Trophoblast cell (in vitro differentiated cells and primary cell): ENCODE results near the gene STK33.

ENCODE experiments used
- DNase-seq, 2 donors: peaks; one replicate each; pipeline ENCODE4 v3.0.0-alpha.2; 2016
- H2AFZ ChIP-seq: 2 replicates; pipeline ENCODE4 v1.6.1; 2013; ENCODE audit warnings: low read length, moderate library complexity, mild to moderate bottlenecking; ENCODE audit not compliant: insufficient read depth, poor library complexity
- H2AK5ac ChIP-seq: 2 replicates; pipeline ENCODE4 v1.6.1; 2013; ENCODE audit warnings: mild to moderate bottlenecking, low read length
- H2BK120ac ChIP-seq: 2 replicates; pipeline ENCODE4 v1.6.1; 2013; ENCODE audit warnings: low read length, mild to moderate bottlenecking, moderate library complexity; ENCODE audit not compliant: insufficient read depth, poor library complexity
- H2BK12ac ChIP-seq: 2 replicates; pipeline ENCODE4 v1.6.1; 2013; ENCODE audit warnings: mild to moderate bottlenecking, low read length, moderate library complexity
- H2BK5ac ChIP-seq: 2 replicates; pipeline ENCODE4 v1.6.1; 2013; ENCODE audit warnings: low read length, low read depth, moderate library complexity, mild to moderate bottlenecking; ENCODE audit not compliant: poor library complexity
- H3K14ac ChIP-seq: 2 replicates; pipeline ENCODE4 v1.6.1; 2013; ENCODE audit warnings: mild to moderate bottlenecking, low read length
- H3K18ac ChIP-seq: 2 replicates; pipeline ENCODE4 v1.6.1; 2013; ENCODE audit warnings: mild to moderate bottlenecking, low read length
- H3K23ac ChIP-seq: 2 replicates; pipeline ENCODE4 v1.6.1; 2013; ENCODE audit warnings: low read length
- H3K27ac ChIP-seq: 2 replicates; pipeline ENCODE4 v1.5.1; 2013; ENCODE audit warnings: low read depth, mild to moderate bottlenecking, inconsistent platforms, low read length, moderate library complexity
- H3K27me3 ChIP-seq: 2 replicates; pipeline ENCODE4 v1.6.1; 2013; ENCODE audit warnings: inconsistent platforms, mild to moderate bottlenecking, low read length, moderate library complexity; ENCODE audit not compliant: insufficient read depth
- H3K36me3 ChIP-seq, 2 experiments: 1 replicate in 1 of 2; 2 replicates in 1 of 2; pipeline ENCODE4 v1.6.1; 2013; ENCODE audit warnings: low read length in 2 of 2, mild to moderate bottlenecking in 2 of 2, moderate library complexity in 1 of 2; ENCODE audit not compliant: insufficient read depth in 2 of 2, control insufficient read depth in 1 of 2
- H3K4ac ChIP-seq: 2 replicates; pipeline ENCODE4 v1.6.1; 2013; ENCODE audit warnings: low read depth, mild to moderate bottlenecking, low read length, moderate library complexity
- H3K4me1 ChIP-seq, 2 experiments: 1 replicate in 1 of 2; 2 replicates in 1 of 2; pipeline ENCODE4 v1.6.1; 2013; ENCODE audit warnings: low read length in 2 of 2, mild to moderate bottlenecking in 2 of 2, moderate library complexity in 1 of 2; ENCODE audit not compliant: insufficient read depth in 2 of 2, control insufficient read depth in 1 of 2
- H3K4me2 ChIP-seq: 2 replicates; pipeline ENCODE4 v1.6.1; 2013; ENCODE audit warnings: inconsistent platforms, mild to moderate bottlenecking, low read length, moderate library complexity
- H3K4me3 ChIP-seq: 2 replicates; pipeline ENCODE4 v1.5.1; 2013; ENCODE audit warnings: mild to moderate bottlenecking, low read depth, low read length, inconsistent platforms
- H3K79me1 ChIP-seq: one replicate; pipeline ENCODE4 v1.6.1; 2013; ENCODE audit warnings: low read length
- H3K79me2 ChIP-seq: 2 replicates; pipeline ENCODE4 v1.6.1; 2013; ENCODE audit warnings: low read length, mild to moderate bottlenecking; ENCODE audit not compliant: control insufficient read depth, insufficient read depth, poor library complexity
- H3K9ac ChIP-seq: 2 replicates; pipeline ENCODE4 v1.6.1; 2013; ENCODE audit warnings: mild to moderate bottlenecking, low read length
- H3K9me3 ChIP-seq: 2 replicates; pipeline ENCODE4 v1.6.1; 2013; ENCODE audit warnings: low read depth, mild to moderate bottlenecking, control low read depth, inconsistent platforms, low read length; ENCODE audit not compliant: insufficient read depth
- H4K12ac ChIP-seq: 2 replicates; pipeline ENCODE4 v1.6.1; 2013; ENCODE audit warnings: low read depth, mild to moderate bottlenecking, low read length, moderate library complexity
- H4K8ac ChIP-seq: 2 replicates; pipeline ENCODE4 v1.6.1; 2013; ENCODE audit warnings: low read depth, mild to moderate bottlenecking, low read length, moderate library complexity
- H4K91ac ChIP-seq: one replicate; pipeline ENCODE4 v1.6.1; 2013; ENCODE audit warnings: low read depth, mild to moderate bottlenecking, low read length, moderate library complexity
- WGBS: extraction: QIAGEN DNeasy Blood & Tissue Kit; methylation state at CpG from one replicate; pipeline ENCODE4 v1.1.7; 2013; ENCODE audit warnings: missing lambda C conversion rate; ENCODE audit not compliant: insufficient read length, insufficient coverage; ENCODE audit errors: extremely low coverage; 5-methylcytosine and 5-hydroxymethylcytosine counted together

The STK33 gene

DNA sequence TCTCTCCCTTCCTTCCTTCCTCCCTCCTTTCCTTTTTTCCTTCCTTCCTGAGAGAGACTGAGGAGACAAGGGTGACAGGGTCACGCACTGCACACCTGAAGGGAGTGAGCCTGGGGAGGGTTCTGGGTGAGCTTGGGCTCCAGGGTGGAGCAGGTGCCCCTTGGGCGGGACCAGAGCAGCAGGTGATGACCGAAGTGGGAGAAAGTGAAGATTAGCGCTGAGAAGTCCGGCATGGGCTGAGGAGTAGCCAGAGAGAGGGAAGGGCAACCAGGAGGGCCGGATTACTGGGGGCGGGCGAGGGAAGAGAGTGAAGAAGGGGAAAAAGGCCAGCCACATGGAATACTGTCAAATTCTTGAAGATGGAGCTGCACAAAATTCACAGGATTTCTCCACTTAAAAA is 231.1 kb downstream of the STK33 start:
- Histone ChIP-seq H2AK5ac (no peak overlapping the region), H3K79me2 (no peaks in the 10 kb centered on the region), H3K23ac (no peak overlapping the region), H3K27me3 (no peaks in the 10 kb centered on the region), H3K14ac (no peak overlapping the region), H3K9me3 (no peaks in the 10 kb centered on the region), H4K12ac (no peak overlapping the region), H2BK5ac (no peak overlapping the region), H3K36me3 (no peaks in the 10 kb centered on the region), H4K91ac (no peak overlapping the region), H3K4me3 (no peak overlapping the region), H4K8ac (no peak overlapping the region), H3K27ac (no peak overlapping the region), H3K79me1 (no peaks in the 10 kb centered on the region), H2BK120ac (no peak overlapping the region), H3K18ac (no peak overlapping the region), H2AFZ (no peak overlapping the region), H2BK12ac (no peak overlapping the region), H3K4me1 (no peaks in the 10 kb centered on the region), H3K4ac (no peak overlapping the region), H3K4me2 (no peak overlapping the region), H3K9ac (no peak overlapping the region)
- WGBS, result no CpG with 5 or more reads among the region's 8 CpGs
- no peak for DNase-seq

DNA sequence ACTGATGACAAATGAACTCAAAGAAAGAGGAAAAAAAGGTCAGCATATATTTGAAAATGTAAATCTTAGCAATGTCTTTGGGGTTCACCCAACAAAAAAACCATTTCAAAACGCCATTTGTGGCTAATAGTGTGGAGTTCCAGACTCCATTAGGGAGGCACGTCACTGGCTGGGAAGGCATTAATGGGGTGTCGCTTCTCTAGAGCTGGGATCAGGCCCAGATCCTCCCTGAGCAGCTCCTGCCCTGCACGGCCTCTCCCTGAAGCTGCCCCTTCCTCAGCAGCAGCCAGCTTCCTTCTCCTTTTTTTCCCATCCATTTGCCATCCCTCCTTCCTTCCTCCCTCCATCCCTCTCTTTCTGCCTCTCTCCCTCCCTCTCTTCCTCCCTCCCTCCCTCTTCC is 231.5 kb downstream of the STK33 start:
- H3K18ac ChIP-seq, result no peak overlapping the region
- H4K8ac ChIP-seq, result no peak overlapping the region
- H3K27ac ChIP-seq, result no peak overlapping the region
- H3K14ac ChIP-seq, result no peak overlapping the region
- H3K4ac ChIP-seq, result no peak overlapping the region
- no peak overlapping the region for H2BK5ac ChIP-seq
- H3K36me3 ChIP-seq, result no peaks in the 10 kb centered on the region
- no peaks in the 10 kb centered on the region for H3K79me2 ChIP-seq
- H2AFZ ChIP-seq, result no peak overlapping the region
- H3K23ac ChIP-seq, result no peak overlapping the region
- H2BK120ac ChIP-seq, result no peak overlapping the region
- no peak overlapping the region for H3K4me3 ChIP-seq
- H4K12ac ChIP-seq, result no peak overlapping the region
- H3K4me2 ChIP-seq, result no peak overlapping the region
- H3K27me3 ChIP-seq, result no peaks in the 10 kb centered on the region
- H2BK12ac ChIP-seq, result no peak overlapping the region
- no peak for DNase-seq
- no peak overlapping the region for H4K91ac ChIP-seq
- no peak overlapping the region for H2AK5ac ChIP-seq
- no peaks in the 10 kb centered on the region for H3K9me3 ChIP-seq
- H3K4me1 ChIP-seq, result no peaks in the 10 kb centered on the region
- WGBS, result no CpG with 5 or more reads among the region's 4 CpGs
- no peaks in the 10 kb centered on the region for H3K79me1 ChIP-seq
- H3K9ac ChIP-seq, result no peak overlapping the region

DNA sequence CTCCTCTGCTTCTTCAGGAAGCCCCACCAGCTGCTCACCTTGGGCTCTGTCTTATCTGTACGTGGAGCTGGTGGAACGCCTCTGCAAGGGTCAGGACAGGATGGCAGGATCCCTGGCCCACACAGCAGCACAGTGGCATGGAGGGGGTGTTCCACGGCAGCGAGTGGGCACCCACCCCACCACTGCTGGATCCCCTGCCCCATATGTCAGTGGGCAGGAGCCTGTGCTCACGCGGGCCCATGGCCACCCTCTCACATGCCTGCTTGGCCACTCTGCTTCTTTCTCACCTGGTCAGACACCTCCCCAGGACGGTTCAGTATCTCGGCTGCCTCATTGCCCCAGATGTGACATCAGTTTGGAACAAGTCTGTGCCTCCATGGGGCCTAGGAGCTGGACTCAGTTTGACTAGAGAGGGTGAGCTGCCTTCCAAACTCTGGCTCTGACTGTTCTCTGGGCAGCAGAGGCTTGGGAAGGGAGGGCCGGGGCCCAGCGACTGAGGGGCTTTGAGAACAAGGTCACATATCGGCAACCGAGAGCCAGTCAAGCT is 232.3 kb downstream of the STK33 start:
- H3K4me2 ChIP-seq, result no peak overlapping the region
- H3K27ac ChIP-seq, result no peak overlapping the region
- H3K27me3 ChIP-seq, result no peaks in the 10 kb centered on the region
- H3K4ac ChIP-seq, result no peak overlapping the region
- H3K4me1 ChIP-seq, result no peaks in the 10 kb centered on the region
- H2AFZ ChIP-seq, result no peak overlapping the region
- no peak overlapping the region for H2BK5ac ChIP-seq
- no peak for DNase-seq
- H3K36me3 ChIP-seq, result no peaks in the 10 kb centered on the region
- H3K79me1 ChIP-seq, result no peaks in the 10 kb centered on the region
- WGBS, result no CpG with 5 or more reads among the region's 12 CpGs
- no peak overlapping the region for H4K12ac ChIP-seq
- no peak overlapping the region for H3K14ac ChIP-seq
- no peak overlapping the region for H3K4me3 ChIP-seq
- no peak overlapping the region for H3K18ac ChIP-seq
- no peak overlapping the region for H3K9ac ChIP-seq
- H2BK120ac ChIP-seq, result no peak overlapping the region
- no peak overlapping the region for H4K91ac ChIP-seq
- H4K8ac ChIP-seq, result no peak overlapping the region
- H3K9me3 ChIP-seq, result no peaks in the 10 kb centered on the region
- no peak overlapping the region for H2BK12ac ChIP-seq
- H3K79me2 ChIP-seq, result no peaks in the 10 kb centered on the region
- H2AK5ac ChIP-seq, result no peak overlapping the region
- H3K23ac ChIP-seq, result no peak overlapping the region

DNA sequence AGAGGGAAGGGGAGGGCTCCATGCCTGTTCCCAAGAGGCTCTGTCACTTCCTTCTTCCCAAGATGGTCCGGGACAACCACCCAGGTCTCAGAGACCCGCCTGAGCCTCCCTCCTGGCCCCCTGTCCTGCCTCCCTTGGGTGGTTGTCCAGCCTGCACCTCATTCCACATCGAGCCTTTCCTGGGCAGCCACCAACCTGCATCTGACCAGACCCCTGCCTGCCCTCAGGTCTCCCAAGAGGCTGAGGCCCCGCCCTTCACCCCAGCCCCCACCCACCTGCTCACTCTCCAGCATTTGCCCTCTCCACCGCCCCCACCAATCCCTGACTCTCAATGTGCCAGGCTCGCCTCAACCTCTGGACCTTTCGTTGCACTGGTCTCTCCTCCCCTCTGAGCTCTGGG is 232.8 kb downstream of the STK33 start:
- no peak overlapping the region for H3K4me3 ChIP-seq
- no peak overlapping the region for H2BK120ac ChIP-seq
- H3K27ac ChIP-seq, result no peak overlapping the region
- no peaks in the 10 kb centered on the region for H3K36me3 ChIP-seq
- H4K91ac ChIP-seq, result no peak overlapping the region
- no peaks in the 10 kb centered on the region for H3K4me1 ChIP-seq
- H3K23ac ChIP-seq, result no peak overlapping the region
- H3K9ac ChIP-seq, result no peak overlapping the region
- H3K14ac ChIP-seq, result no peak overlapping the region
- no peak overlapping the region for H2BK12ac ChIP-seq
- H4K8ac ChIP-seq, result no peak overlapping the region
- no peaks in the 10 kb centered on the region for H3K79me1 ChIP-seq
- H3K4me2 ChIP-seq, result no peak overlapping the region
- H3K9me3 ChIP-seq, result no peaks in the 10 kb centered on the region
- H3K4ac ChIP-seq, result no peak overlapping the region
- H2BK5ac ChIP-seq, result no peak overlapping the region
- H4K12ac ChIP-seq, result no peak overlapping the region
- no peak overlapping the region for H2AFZ ChIP-seq
- H2AK5ac ChIP-seq, result no peak overlapping the region
- DNase-seq, result no peak
- H3K18ac ChIP-seq, result no peak overlapping the region
- H3K27me3 ChIP-seq, result no peaks in the 10 kb centered on the region
- WGBS, result no CpG with 5 or more reads among the region's 7 CpGs
- H3K79me2 ChIP-seq, result no peaks in the 10 kb centered on the region
